ENCODE data around the gene GRM1.

DNA sequence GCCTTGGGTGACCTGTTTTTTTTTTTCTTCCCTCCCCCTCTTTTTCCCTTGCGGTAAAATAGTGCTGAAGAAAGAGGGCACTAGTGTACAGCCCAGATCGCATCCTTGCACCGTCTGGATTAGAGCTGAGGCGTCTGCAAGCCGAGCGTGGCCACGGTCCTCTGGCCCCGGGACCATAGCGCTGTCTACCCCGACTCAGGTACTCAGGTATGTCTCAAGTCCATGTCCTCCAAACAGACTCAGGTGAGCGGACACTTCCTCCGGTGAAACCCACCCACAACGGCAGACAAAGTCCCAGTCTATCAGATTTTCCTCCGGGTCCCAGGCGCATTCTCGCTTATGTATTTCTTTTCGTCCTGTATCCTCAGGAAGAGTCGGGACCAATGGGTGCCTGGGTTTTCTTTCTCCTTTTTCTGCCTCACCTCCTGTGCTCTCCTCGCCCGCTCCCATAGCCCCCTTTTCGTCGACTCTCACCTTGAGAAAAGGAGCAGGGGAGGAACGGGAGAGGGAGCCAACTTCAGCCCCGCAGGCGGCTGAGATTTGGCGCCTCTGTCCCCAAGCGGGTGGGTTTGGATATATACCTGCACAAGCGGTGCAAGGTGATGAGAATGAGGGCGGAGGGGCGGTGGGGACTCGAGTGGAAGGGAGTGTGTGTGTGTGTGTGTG is 1.1 kb upstream of the GRM1 start:
- no peak for TF ChIP-seq USF2 (IDR thresholded peaks at IDR 0.05; ENCODE audit: low read depth, low read length)
- TF ChIP-seq POLR2A (IDR thresholded peaks at IDR 0.05; ENCODE audit: low read depth, low read length), result no peak
- no peak for TF ChIP-seq RAD21 (IDR thresholded peaks at IDR 0.05; ENCODE audit: low read length)
- no peak for TF ChIP-seq CTCF (conservative IDR thresholded peaks at IDR 0.05; ENCODE audit: low read depth, low read length)

Data from IMR-90 (cell line).